CD14-positive monocyte (primary cell): ENCODE data around the gene F11. TPM values are rescaled to one million over a fixed set of nuclear protein-coding genes. Genes with fewer than 3 reads are reported as not detected.

Experiments used
- DNase-seq, 3 donors: peaks; one replicate each; pipeline ENCODE4 v3.0.0-alpha.2; 2011 to 2022
- H2AFZ ChIP-seq: 2 replicates; pipeline ENCODE4 v1.6.0; 2012; ENCODE audit warnings: mild to moderate bottlenecking, low read depth, low read length, inconsistent platforms; ENCODE audit not compliant: insufficient read depth, poor library complexity, severe bottlenecking
- H3K27ac ChIP-seq, 2 donors: 1 replicate in 1 of 2; 2 replicates in 1 of 2; pipeline ENCODE4 v1.5.1; 2012 to 2013; ENCODE audit warnings: low read length in 2 of 2, control low read depth in 1 of 2, inconsistent platforms in 1 of 2, low read depth in 1 of 2, mild to moderate bottlenecking in 1 of 2
- H3K27me3 ChIP-seq, 2 donors: one replicate each; pipeline versions ENCODE4 v1.6.0 to v1.6.1; 2011 to 2013; ENCODE audit warnings: low read length in 2 of 2; ENCODE audit not compliant: control insufficient read depth in 2 of 2, insufficient read depth in 2 of 2
- H3K36me3 ChIP-seq, 2 donors: replicated peaks in 1 of 2; 1 replicate in 1 of 2; 2 replicates in 1 of 2; pipeline versions ENCODE4 v1.5.1 to v1.6.1; 2012 to 2013; ENCODE audit warnings: low read length in 2 of 2, control low read depth in 1 of 2, inconsistent platforms in 1 of 2, mild to moderate bottlenecking in 1 of 2; ENCODE audit not compliant: insufficient read depth in 2 of 2, control insufficient read depth in 1 of 2
- H3K4me1 ChIP-seq, 2 donors: 1 replicate in 1 of 2; 2 replicates in 1 of 2; pipeline versions ENCODE4 v1.5.1 to v1.6.1; 2012 to 2013; ENCODE audit warnings: low read length in 2 of 2, control low read depth in 1 of 2, inconsistent platforms in 1 of 2, mild to moderate bottlenecking in 1 of 2, moderate library complexity in 1 of 2; ENCODE audit not compliant: insufficient read depth in 2 of 2, control insufficient read depth in 1 of 2
- H3K4me2 ChIP-seq: replicated peaks from 2 replicates; pipeline ENCODE3; 2012; ENCODE audit warnings: low read length, moderate library complexity, mild to moderate bottlenecking; ENCODE audit not compliant: poor library complexity, severe bottlenecking; ENCODE audit errors: extremely low read depth
- H3K4me3 ChIP-seq, 3 experiments: fragments of 200-600 bp in 1 of 3; sonication (generic) in 1 of 3; replicated peaks in 1 of 3; 1 replicate in 2 of 3; 2 replicates in 1 of 3; pipeline ENCODE4 v1.5.1; 2011 to 2013; ENCODE audit warnings: low read length in 3 of 3, mild to moderate bottlenecking in 3 of 3, control low read depth in 2 of 3, low read depth in 2 of 3, inconsistent platforms in 1 of 3, moderate library complexity in 1 of 3
- H3K79me2 ChIP-seq: 2 replicates; pipeline ENCODE4 v1.6.0; 2012; ENCODE audit warnings: mild to moderate bottlenecking, control low read depth, inconsistent platforms, low read length, moderate library complexity; ENCODE audit not compliant: insufficient read depth
- H3K9ac ChIP-seq: 2 replicates; pipeline ENCODE4 v1.6.0; 2017; ENCODE audit warnings: low read length, mild to moderate bottlenecking; ENCODE audit not compliant: insufficient read depth, poor library complexity, severe bottlenecking
- H3K9me3 ChIP-seq, 2 donors: replicated peaks in 1 of 2; 1 replicate in 1 of 2; 2 replicates in 1 of 2; pipeline versions ENCODE4 v1.5.1 to v1.6.1; 2012 to 2013; ENCODE audit warnings: low read length in 2 of 2, control low read depth in 1 of 2; ENCODE audit not compliant: control insufficient read depth in 1 of 2, insufficient read depth in 1 of 2
- H4K20me1 ChIP-seq: 2 replicates; pipeline ENCODE4 v1.6.0; 2012; ENCODE audit warnings: mild to moderate bottlenecking, low read length, control low read depth, moderate library complexity; ENCODE audit not compliant: insufficient read depth
- H3K27ac Mint-ChIP-seq, 7 donors: one replicate each; pipeline ENCODE4 v1.8.0; 2020; ENCODE audit warnings: mild to moderate bottlenecking in 7 of 7, mixed read lengths in 7 of 7, moderate library complexity in 6 of 7, inconsistent platforms in 2 of 7
- H3K27me3 Mint-ChIP-seq, 3 donors: one replicate each; pipeline ENCODE4 v1.8.0; 2021 to 2022; ENCODE audit warnings: low read depth in 3 of 3, mild to moderate bottlenecking in 3 of 3, mixed read lengths in 3 of 3, moderate library complexity in 3 of 3, inconsistent platforms in 1 of 3
- H3K36me3 Mint-ChIP-seq, 2 donors: one replicate each; pipeline ENCODE4 v1.8.0; 2020; ENCODE audit warnings: mixed read lengths in 2 of 2, inconsistent platforms in 1 of 2, mild to moderate bottlenecking in 1 of 2
- H3K4me1 Mint-ChIP-seq: one replicate; pipeline ENCODE4 v1.8.0; 2020; ENCODE audit warnings: mild to moderate bottlenecking, mixed read lengths
- H3K4me3 Mint-ChIP-seq, 2 donors: one replicate each; pipeline ENCODE4 v1.8.0; 2020; ENCODE audit warnings: mild to moderate bottlenecking in 2 of 2, mixed read lengths in 2 of 2, moderate library complexity in 1 of 2
- H3K9me3 Mint-ChIP-seq, 7 donors: one replicate each; pipeline ENCODE4 v1.8.0; 2020 to 2022; ENCODE audit warnings: mixed read lengths in 7 of 7, mild to moderate bottlenecking in 6 of 7, moderate library complexity in 6 of 7, inconsistent platforms in 2 of 7
- WGBS: methylation state at CpG from one replicate; pipeline ENCODE4 v1.1.5; 2013; ENCODE audit warnings: missing lambda C conversion rate; ENCODE audit not compliant: insufficient coverage; 5-methylcytosine and 5-hydroxymethylcytosine counted together
- intact Hi-C, 2 donors: fragments of 100-400 bp; cut with micrococcal nuclease; formaldehyde crosslinking; loops; one replicate each; pipeline versions ENCODE4 v1.15.0 to v1.15.1; 2023
- polyA plus RNA-seq, 3 donors: library from polyadenylated mRNA; depleted of rRNA in 1 of 3; unstranded in 2 of 3; stranded (reverse) in 1 of 3; fragments of 300-500 nt in 2 of 3; fragments of >200 nt in 1 of 3; fragmentation: Illumina TruSeq in 2 of 3; gene quantifications; 1 replicate in 2 of 3; 2 replicates in 1 of 3; pipeline ENCODE4 v1.2.3, GENCODE V29; 2012 to 2021
- TF ChIP-seq, protein P1 (sequence below): fragments of 200-600 bp; IDR thresholded peaks from one replicate; pipeline ENCODE4 v1.8.0; 2022; ENCODE audit warnings: antibody characterized with exemption, mild to moderate bottlenecking

Gene F11
- polyA plus RNA-seq, 3 donors = not detected

DNA sequence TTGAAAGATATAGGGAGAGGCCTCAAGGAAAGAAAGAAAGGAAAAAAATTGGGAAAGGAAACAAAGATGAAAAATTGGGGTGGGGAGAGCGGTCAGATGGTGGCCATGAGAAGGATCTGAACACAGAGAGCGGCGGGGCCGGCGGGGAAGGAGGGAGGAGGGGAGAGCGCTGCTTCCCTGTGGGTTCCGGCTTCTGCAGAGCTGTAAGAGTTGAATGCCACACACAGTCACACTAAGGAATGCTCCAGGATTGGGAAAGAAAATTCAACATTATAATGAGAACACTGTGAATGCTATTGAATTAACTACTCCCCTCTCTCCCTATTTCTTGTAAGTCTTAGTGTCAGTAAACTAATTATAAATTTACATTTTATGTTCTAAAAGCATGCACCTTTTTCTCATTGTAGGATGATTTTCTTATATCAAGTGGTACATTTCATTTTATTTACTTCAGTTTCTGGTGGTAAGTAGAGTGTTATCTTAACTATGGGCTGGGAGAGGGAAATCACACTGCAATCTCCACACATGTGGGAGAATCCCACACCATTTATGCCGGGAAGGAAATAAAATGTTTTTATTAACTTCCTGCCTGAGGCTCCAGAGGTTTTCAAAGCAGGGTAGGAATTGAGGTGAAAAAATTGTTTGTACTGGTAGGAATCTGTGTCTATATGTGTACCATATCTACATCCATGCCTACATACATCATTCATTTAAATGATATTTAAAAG lies 904 bp downstream of the F11 start:
- intact Hi-C loops = no loop called here
- H3K27me3 Mint-ChIP-seq = peaks cover 4 to 13% (median 10%) of the 10 kb centered on the region in 3 donors
- TF ChIP-seq, protein P1, sequence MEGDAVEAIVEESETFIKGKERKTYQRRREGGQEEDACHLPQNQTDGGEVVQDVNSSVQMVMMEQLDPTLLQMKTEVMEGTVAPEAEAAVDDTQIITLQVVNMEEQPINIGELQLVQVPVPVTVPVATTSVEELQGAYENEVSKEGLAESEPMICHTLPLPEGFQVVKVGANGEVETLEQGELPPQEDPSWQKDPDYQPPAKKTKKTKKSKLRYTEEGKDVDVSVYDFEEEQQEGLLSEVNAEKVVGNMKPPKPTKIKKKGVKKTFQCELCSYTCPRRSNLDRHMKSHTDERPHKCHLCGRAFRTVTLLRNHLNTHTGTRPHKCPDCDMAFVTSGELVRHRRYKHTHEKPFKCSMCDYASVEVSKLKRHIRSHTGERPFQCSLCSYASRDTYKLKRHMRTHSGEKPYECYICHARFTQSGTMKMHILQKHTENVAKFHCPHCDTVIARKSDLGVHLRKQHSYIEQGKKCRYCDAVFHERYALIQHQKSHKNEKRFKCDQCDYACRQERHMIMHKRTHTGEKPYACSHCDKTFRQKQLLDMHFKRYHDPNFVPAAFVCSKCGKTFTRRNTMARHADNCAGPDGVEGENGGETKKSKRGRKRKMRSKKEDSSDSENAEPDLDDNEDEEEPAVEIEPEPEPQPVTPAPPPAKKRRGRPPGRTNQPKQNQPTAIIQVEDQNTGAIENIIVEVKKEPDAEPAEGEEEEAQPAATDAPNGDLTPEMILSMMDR = no peak
- H3K9me3 Mint-ChIP-seq = peaks cover 0 to 3% (median 1%) of the 10 kb centered on the region in 7 donors
- Histone ChIP-seq H3K4me3 (no peak overlapping the region), H4K20me1 (no peaks in the 10 kb centered on the region), H3K4me2 (no peak overlapping the region), H3K79me2 (no peaks in the 10 kb centered on the region), H3K27ac (no peak overlapping the region), H3K9ac (no peak overlapping the region), H3K27me3 (peaks cover 0 to 9% of the 10 kb centered on the region in 2 donors), H3K4me1 (no peaks in the 10 kb centered on the region), H3K36me3 (no peaks in the 10 kb centered on the region), H3K9me3 (no peaks in the 10 kb centered on the region), H2AFZ (no peak overlapping the region)
- no peaks in the 10 kb centered on the region for H3K36me3 Mint-ChIP-seq
- WGBS = no CpG with 5 or more reads among the region's 8 CpGs
- DNase-seq = no peak
- H3K27ac Mint-ChIP-seq = no peak overlapping the region
- no peaks in the 10 kb centered on the region for H3K4me1 Mint-ChIP-seq
- no peak overlapping the region for H3K4me3 Mint-ChIP-seq

DNA sequence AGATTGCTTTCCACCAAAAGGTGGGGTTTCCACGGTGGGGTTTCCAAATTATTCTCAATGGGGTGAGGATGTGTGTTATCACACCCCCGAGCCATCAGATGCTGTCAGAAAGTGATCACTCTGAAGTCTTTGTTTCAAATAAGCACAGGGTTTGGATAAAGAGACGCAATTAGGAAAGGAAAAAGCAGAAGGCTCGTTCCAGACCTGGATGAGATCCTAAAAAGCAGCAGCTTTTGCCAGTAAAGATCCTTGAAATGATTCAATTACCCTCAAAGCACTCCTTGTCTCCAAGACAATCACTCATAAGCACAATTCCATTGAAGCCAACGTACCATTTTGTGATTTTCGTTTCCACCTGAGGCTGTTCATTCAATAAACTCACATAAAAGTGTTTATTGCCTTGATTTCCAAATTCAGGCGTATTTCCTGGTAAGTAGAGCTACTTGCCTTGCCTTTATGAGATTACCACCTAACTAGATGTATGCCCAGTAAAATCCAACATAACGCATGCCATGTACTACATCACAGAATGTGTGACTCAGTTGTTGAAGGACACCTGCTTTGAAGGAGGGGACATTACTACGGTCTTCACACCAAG lies 5.2 kb downstream of the F11 start:
- Histone ChIP-seq H3K36me3 (no peaks in the 10 kb centered on the region), H3K9me3 (no peaks in the 10 kb centered on the region), H3K27me3 (peaks cover 0 to 9% of the 10 kb centered on the region in 2 donors), H3K79me2 (no peaks in the 10 kb centered on the region), H3K4me3 (no peak overlapping the region), H3K4me2 (no peak overlapping the region), H2AFZ (no peak overlapping the region), H3K9ac (no peak overlapping the region), H3K27ac (no peak overlapping the region), H4K20me1 (no peaks in the 10 kb centered on the region), H3K4me1 (no peaks in the 10 kb centered on the region)
- Mint-ChIP-seq H3K4me3 (no peak overlapping the region), H3K9me3 (peaks cover 0 to 3% (median 0%) of the 10 kb centered on the region in 7 donors), H3K4me1 (no peaks in the 10 kb centered on the region), H3K27me3 (peaks cover 3 to 10% (median 10%) of the 10 kb centered on the region in 3 donors), H3K36me3 (no peaks in the 10 kb centered on the region), H3K27ac (no peak overlapping the region)
- DNase-seq = no peak
- TF ChIP-seq, protein P1 = no peak
- WGBS = 93% methylated on average over 3 of the region's 9 CpGs
- intact Hi-C loops = no loop called here
